IMR-90 (cell line): Measurements from ENCODE around the gene LRRFIP1. TPM values are rescaled to one million over a fixed set of nuclear protein-coding genes. Genes with fewer than 3 reads are reported as not detected.

Experiments
- ATAC-seq: fragments of 200-7000 bp; cut with Tn5 transposase; 2 replicates; pipeline ENCODE4 v1.9.1; 2020; ENCODE audit warnings: low read depth, mild to moderate bottlenecking, moderate library complexity
- BruUV-seq: library from RNA; stranded (reverse); fragments of 400-500 nt; replicated peaks from 2 replicates; lab custom pipeline; 2021; lab: Mats Ljungman, UMichigan
- CTCF ChIA-PET: fragments of 300-600 bp; formaldehyde crosslinking; extraction: SDS; loops from one replicate; lab custom pipeline; 2021; ENCODE audit warnings: antibody characterized with exemption; lab: Yijun Ruan, JAX
- POLR2A ChIA-PET: fragments of 300-600 bp; sonication (Branson Sonifier 250); formaldehyde crosslinking; loops from one replicate; lab custom pipeline; 2022; ENCODE audit warnings: antibody characterized with exemption; ENCODE audit not compliant: unreplicated experiment; lab: Charles Lee
- DNase-seq: peaks from one replicate; pipeline ENCODE4 v3.0.0; 2013
- H2AFZ ChIP-seq: replicated peaks from 2 replicates; pipeline ENCODE3; 2013; ENCODE audit warnings: low read length, mild to moderate bottlenecking; ENCODE audit not compliant: poor library complexity
- H2AK5ac ChIP-seq: 2 replicates; pipeline ENCODE4 v1.6.1; 2013; ENCODE audit warnings: low read depth, low read length, inconsistent platforms
- H2AK9ac ChIP-seq: replicated peaks from 2 replicates; pipeline ENCODE3; 2013; ENCODE audit warnings: mild to moderate bottlenecking, low read depth, low read length, moderate library complexity; ENCODE audit not compliant: poor library complexity
- H2BK120ac ChIP-seq: 2 replicates; pipeline ENCODE4 v1.6.1; 2013; ENCODE audit warnings: low read depth, low read length, inconsistent platforms
- H2BK15ac ChIP-seq: 3 replicates; pipeline ENCODE4 v1.6.1; 2013; ENCODE audit warnings: low read depth, low read length, inconsistent platforms
- H2BK20ac ChIP-seq: 2 replicates; pipeline ENCODE4 v1.6.1; 2013; ENCODE audit warnings: low read depth, mild to moderate bottlenecking, inconsistent platforms, low read length, moderate library complexity
- H2BK5ac ChIP-seq: 2 replicates; pipeline ENCODE4 v1.6.1; 2013; ENCODE audit warnings: mild to moderate bottlenecking, low read depth, low read length, inconsistent platforms; ENCODE audit not compliant: poor library complexity, severe bottlenecking
- H3K14ac ChIP-seq: replicated peaks from 2 replicates; pipeline ENCODE4 v1.6.1; 2013; ENCODE audit warnings: low read depth, low read length, inconsistent platforms
- H3K18ac ChIP-seq: 2 replicates; pipeline ENCODE4 v1.6.1; 2013; ENCODE audit warnings: low read depth, low read length, control low read depth
- H3K23ac ChIP-seq: 2 replicates; pipeline ENCODE4 v1.6.1; 2013; ENCODE audit warnings: low read depth, low read length, inconsistent platforms
- H3K27ac ChIP-seq: 2 replicates; pipeline ENCODE4 v1.5.1; 2013; ENCODE audit warnings: mild to moderate bottlenecking, control low read depth, low read length; ENCODE audit not compliant: insufficient read depth
- H3K27me3 ChIP-seq: 2 replicates; pipeline ENCODE4 v1.6.1; 2013; ENCODE audit warnings: low read length; ENCODE audit not compliant: control insufficient read depth, insufficient read depth
- H3K36me3 ChIP-seq: 2 replicates; pipeline ENCODE4 v1.6.1; 2013; ENCODE audit warnings: low read length, mixed read lengths; ENCODE audit not compliant: control insufficient read depth, insufficient read depth
- H3K4ac ChIP-seq: 2 replicates; pipeline ENCODE4 v1.6.1; 2013; ENCODE audit warnings: low read depth, low read length, inconsistent platforms
- H3K4me1 ChIP-seq: 2 replicates; pipeline ENCODE4 v1.6.1; 2013; ENCODE audit warnings: low read length, mixed read lengths; ENCODE audit not compliant: control insufficient read depth, insufficient read depth
- H3K4me2 ChIP-seq: 2 replicates; pipeline ENCODE4 v1.6.1; 2013; ENCODE audit warnings: low read depth, mild to moderate bottlenecking, control low read depth, low read length, moderate library complexity
- H3K4me3 ChIP-seq: 2 replicates; pipeline ENCODE4 v1.5.1; 2013; ENCODE audit warnings: low read depth, mild to moderate bottlenecking, control low read depth, low read length, moderate library complexity; ENCODE audit not compliant: insufficient read depth
- H3K56ac ChIP-seq: 2 replicates; pipeline ENCODE4 v1.6.1; 2013; ENCODE audit warnings: low read length, inconsistent platforms; ENCODE audit not compliant: insufficient read depth; ENCODE audit errors: extremely low read depth
- H3K79me1 ChIP-seq, 2 experiments: 2 replicates each; pipeline ENCODE4 v1.6.1; 2013; ENCODE audit warnings: low read length in 2 of 2, inconsistent platforms in 1 of 2, low read depth in 1 of 2
- H3K9ac ChIP-seq: 2 replicates; pipeline ENCODE4 v1.6.1; 2013; ENCODE audit warnings: low read depth, low read length, control low read depth
- H3K9me1 ChIP-seq: 2 replicates; pipeline ENCODE4 v1.6.1; 2013; ENCODE audit warnings: low read length, inconsistent platforms; ENCODE audit not compliant: insufficient read depth
- H3K9me3 ChIP-seq: 2 replicates; pipeline ENCODE4 v1.6.1; 2013; ENCODE audit warnings: low read length; ENCODE audit not compliant: control insufficient read depth, insufficient read depth
- H4K20me1 ChIP-seq: 2 replicates; pipeline ENCODE4 v1.6.1; 2013; ENCODE audit warnings: low read length, inconsistent platforms; ENCODE audit not compliant: insufficient read depth
- H4K5ac ChIP-seq: 2 replicates; pipeline ENCODE4 v1.6.1; 2013; ENCODE audit warnings: mild to moderate bottlenecking, low read depth, low read length, control low read depth
- H4K8ac ChIP-seq, 2 experiments: 2 replicates each; pipeline ENCODE4 v1.6.1; 2013; ENCODE audit warnings: low read depth in 2 of 2, low read length in 2 of 2, control low read depth in 1 of 2, inconsistent platforms in 1 of 2
- H4K91ac ChIP-seq: 2 replicates; pipeline ENCODE4 v1.6.1; 2013; ENCODE audit warnings: low read depth, low read length, inconsistent platforms; ENCODE audit not compliant: insufficient read depth
- CEBPB ChIP-seq: IDR thresholded peaks from 2 replicates; pipeline ENCODE4 v1.6.1; 2012; ENCODE audit warnings: low read depth, low read length, improper control_type of control experiment
- CHD1 ChIP-seq: IDR thresholded peaks from 2 replicates; pipeline ENCODE4 v1.6.1; 2012; ENCODE audit warnings: low read depth, low read length, improper control_type of control experiment
- FOS ChIP-seq: fragments of 150-350 bp; IDR thresholded peaks from 2 replicates; pipeline ENCODE4 v1.6.1; 2016; ENCODE audit warnings: low read depth, low read length
- NFE2L2 ChIP-seq: fragments of 150-350 bp; IDR thresholded peaks from 2 replicates; pipeline ENCODE4 v1.6.1; 2016; ENCODE audit warnings: low read depth, mild to moderate bottlenecking, low read length
- POLR2A ChIP-seq: IDR thresholded peaks from 2 replicates; pipeline ENCODE4 v1.6.1; 2012; ENCODE audit warnings: mild to moderate bottlenecking, low read depth, low read length
- RCOR1 ChIP-seq: IDR thresholded peaks from 2 replicates; pipeline ENCODE4 v1.6.1; 2012; ENCODE audit warnings: mild to moderate bottlenecking, low read length, improper control_type of control experiment; ENCODE audit not compliant: insufficient replicate concordance
- SMC3 ChIP-seq: fragments of 150-350 bp; IDR thresholded peaks from 2 replicates; pipeline ENCODE4 v1.6.1; 2016; ENCODE audit warnings: low read depth, mild to moderate bottlenecking, antibody characterized with exemption, low read length, moderate library complexity
- USF2 ChIP-seq: fragments of 150-350 bp; IDR thresholded peaks from 2 replicates; pipeline ENCODE4 v1.6.1; 2017; ENCODE audit warnings: mild to moderate bottlenecking, antibody characterized with exemption, low read length, low read depth
- WGBS, 2 experiments: methylation state at CpG; one replicate each; pipeline versions ENCODE4 v1.1.5 to v1.1.7; 2013; ENCODE audit warnings: missing lambda C conversion rate in 2 of 2; ENCODE audit not compliant: insufficient read length in 1 of 2; ENCODE audit errors: extremely low coverage in 2 of 2; 5-methylcytosine and 5-hydroxymethylcytosine counted together
- dilution Hi-C: fragments of 300-500 bp; cut with HindIII; formaldehyde crosslinking; loops from one replicate; pipeline ENCODE4 v1.14.3; 2018; ENCODE audit warnings: low sequenced_read_pairs; ENCODE audit not compliant: unreplicated experiment
- in situ Hi-C: fragments of 300-500 bp; cut with MboI; formaldehyde crosslinking; loops from 3 replicates; pipeline ENCODE4 v1.14.3; 2019; ENCODE audit warnings: low sequenced_read_pairs, inconsistent platforms, mixed read lengths
- intact Hi-C: fragments of 100-400 bp; cut with micrococcal nuclease; formaldehyde crosslinking; loops from 2 replicates; pipeline ENCODE4 v1.10.0; 2022
- polyA plus RNA-seq, 3 experiments: library from polyadenylated mRNA; depleted of rRNA; stranded (reverse); fragments of >200 nt; gene quantifications; 2 replicates each; pipeline ENCODE4 v1.2.3, GENCODE V29; 2012; ENCODE audit warnings: low replicate concordance in 1 of 3
- total RNA-seq: library from RNA; depleted of rRNA; stranded (reverse); fragments of >200 nt; gene quantifications from 2 replicates; pipeline ENCODE4 v1.2.3, GENCODE V29; 2012

LRRFIP1 gene
- total and polyA plus RNA-seq, 2 of the 4 experiments (the other 2 are of a cell fraction): 52.2 to 54.4 TPM

- Histone ChIP-seq H4K8ac (peak overlapping the region in 1 of 2 experiments; percentile 93; a peak in 1 of 4 replicates), H2AFZ (peak overlapping the region; percentile 54), H2BK20ac (peak overlapping the region; percentile 88; the same call in 1 of the 2 replicates), H3K23ac (peak overlapping the region; percentile 80; the same call in 1 of the 2 replicates), H3K9me1 (peaks cover 34% of the 10 kb centered on the region), H3K27me3 (no peaks in the 10 kb centered on the region), H2BK15ac (no peak overlapping the region; the same call in 2 of the 3 replicates), H3K9ac (no peak overlapping the region), H3K36me3 (no peaks in the 10 kb centered on the region), H3K4me1 (peaks cover 30% of the 10 kb centered on the region), H3K4me3 (no peak overlapping the region), H3K4me2 (peak overlapping the region; percentile 31; the same call in 1 of the 2 replicates), H3K14ac (peak overlapping the region; percentile 79), H3K27ac (no peak overlapping the region), H3K9me3 (no peaks in the 10 kb centered on the region), H3K18ac (peak overlapping the region; percentile 88; the same call in 1 of the 2 replicates), H4K20me1 (no peaks in the 10 kb centered on the region), H2BK5ac (peak overlapping the region; percentile 87), H4K5ac (peak overlapping the region; percentile 61; the same call in 1 of the 2 replicates), H3K56ac (no peak overlapping the region), H2BK120ac (peak overlapping the region; percentile 91), H2AK9ac (no peak overlapping the region), H4K91ac (no peak overlapping the region), H2AK5ac (peak overlapping the region; percentile 83; the same call in 1 of the 2 replicates), H3K79me1 (peaks cover 0 to 13% of the 10 kb centered on the region in 2 experiments; a peak in 2 of 4 replicates), H3K4ac (peak overlapping the region; percentile 79; the same call in 1 of the 2 replicates)
- peak; percentile 59 for ATAC-seq
- intact Hi-C loops: no loop called here
- in situ Hi-C loops: no loop called here
- WGBS, 2 experiments: no CpG with 5 or more reads among the region's 2 CpGs
- ChIA-PET POLR2A (no interaction called here), CTCF (no interaction called here)
- no TSS peak for BruUV-seq
- peak; percentile 87 for DNase-seq
- dilution Hi-C loops: no loop called here
- no peak for TF ChIP-seq CHD1
- TF ChIP-seq CEBPB: peak; percentile 69; the same call in 1 of the 2 replicates
- no peak for TF ChIP-seq SMC3
- no peak for TF ChIP-seq NFE2L2
- TF ChIP-seq RCOR1: peak; percentile 61
- peak; percentile 28; the same call in 1 of the 2 replicates for TF ChIP-seq FOS
- TF ChIP-seq USF2: no peak
- TF ChIP-seq POLR2A: no peak
Measured at GRCh38 chr2:237618449-237618848, 8.9 kb upstream of the LRRFIP1 start.
